GM19395 (cell line): ENCODE data around the gene PARD3.

ENCODE experiments used
- ATAC-seq: cut with Tn5 transposase; IDR thresholded peaks from one replicate; pipeline ENCODE4 v1.9.1; 2021; ENCODE audit warnings: mild to moderate bottlenecking, moderate library complexity; ENCODE audit not compliant: unreplicated experiment

PARD3 gene

GRCh38 chr10:34333513-34333912, 481.6 kb downstream of the PARD3 start:
- no peak for ATAC-seq

GRCh38 chr10:34327184-34327583, 487.9 kb downstream of the PARD3 start:
- ATAC-seq, result no peak

DNA sequence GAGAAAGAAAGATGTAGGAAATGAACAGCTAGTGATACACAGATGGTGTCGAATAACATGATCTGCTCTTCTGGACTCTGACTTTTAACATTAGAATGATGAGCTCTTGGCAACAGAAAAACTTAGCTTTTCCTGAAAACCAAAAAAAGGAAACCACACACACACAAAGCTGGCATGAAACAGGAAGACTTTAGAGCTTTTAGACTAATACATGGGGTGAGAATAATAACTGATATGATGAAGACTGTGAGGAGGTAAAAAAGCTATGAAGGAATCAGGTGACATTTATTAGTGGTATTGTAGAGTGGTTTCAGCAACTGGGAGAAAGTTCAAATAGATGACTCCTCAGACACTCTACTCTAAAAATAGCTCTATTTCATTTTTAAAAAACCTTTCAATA, 491.9 kb downstream of the PARD3 start:
- ATAC-seq, result no peak

GRCh38 chr10:34320265-34320664, 494.8 kb downstream of the PARD3 start:
- no peak for ATAC-seq

DNA sequence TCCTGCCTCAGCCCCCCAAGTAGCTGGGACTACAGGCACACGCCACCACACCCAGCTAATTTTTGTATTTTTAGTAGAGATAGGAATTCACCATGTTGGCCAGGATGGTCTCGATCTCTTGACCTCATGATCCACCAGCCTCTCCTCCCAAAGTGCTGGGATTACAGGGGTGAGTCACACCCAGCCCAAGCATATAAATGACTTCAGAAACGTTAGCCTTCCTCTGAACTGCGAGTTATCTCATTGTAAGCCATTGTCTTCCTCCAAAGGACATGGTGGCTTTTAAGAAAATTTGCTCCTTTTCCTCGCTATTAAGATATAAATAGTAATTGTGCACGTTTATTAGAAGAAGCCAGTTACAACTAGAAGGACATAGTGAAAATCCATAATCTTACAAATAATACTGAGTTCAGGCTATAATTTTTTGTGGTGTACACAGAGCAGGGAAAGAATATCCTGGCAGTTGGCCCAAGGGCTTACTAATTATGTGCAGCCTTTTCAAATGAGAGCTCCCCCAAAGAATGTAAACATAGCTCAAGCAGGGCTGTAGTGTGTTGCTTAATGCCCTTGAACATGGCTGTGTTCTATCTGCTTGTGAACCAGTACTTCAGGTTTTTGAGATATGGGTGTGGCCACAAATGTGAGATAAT, 495.8 kb downstream of the PARD3 start:
- ATAC-seq, result no peak

DNA sequence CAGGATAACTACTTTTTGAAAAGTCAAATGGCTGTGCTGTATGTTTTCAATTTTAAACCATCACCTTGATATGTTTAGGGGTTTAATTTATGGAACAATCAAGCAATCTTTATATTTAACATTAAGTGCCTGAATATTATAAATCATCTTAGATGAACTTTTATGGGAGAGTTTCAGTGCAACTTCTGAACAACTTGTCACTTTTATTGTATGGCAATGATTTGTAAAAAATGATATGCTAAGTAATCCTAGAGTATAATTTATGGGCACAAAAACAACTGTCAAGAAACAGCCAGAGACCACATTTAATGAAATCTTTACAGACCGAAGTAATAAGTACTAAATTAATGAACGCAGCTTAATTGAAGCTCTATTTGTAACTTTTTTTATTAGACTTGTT, 498.9 kb downstream of the PARD3 start:
- no peak for ATAC-seq

DNA sequence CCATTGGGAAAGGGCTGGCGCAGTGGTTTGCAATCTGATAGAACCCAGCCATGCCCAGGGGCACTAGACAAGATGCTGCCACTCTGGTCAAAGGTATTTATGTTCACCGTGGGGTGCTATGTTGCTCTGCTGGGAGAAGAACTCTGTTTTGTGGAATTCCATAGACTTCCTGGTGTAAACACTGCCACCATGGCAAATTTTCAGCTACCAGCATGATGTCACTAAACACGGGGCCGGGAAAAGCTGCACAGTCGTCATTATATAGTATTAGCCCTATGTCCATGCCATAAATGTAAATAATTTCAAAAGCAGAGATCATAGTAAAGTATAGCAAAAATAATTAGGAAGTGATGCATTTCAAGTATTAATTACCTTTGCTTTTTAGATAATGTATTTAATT, 500.6 kb downstream of the PARD3 start:
- no peak for ATAC-seq

- no peak for ATAC-seq
These were observed 501.2 kb downstream of the PARD3 start for GRCh38 chr10:34313888-34314287.

- no peak for ATAC-seq
These were observed 501.7 kb downstream of the PARD3 start for GRCh38 chr10:34313353-34313752.

DNA sequence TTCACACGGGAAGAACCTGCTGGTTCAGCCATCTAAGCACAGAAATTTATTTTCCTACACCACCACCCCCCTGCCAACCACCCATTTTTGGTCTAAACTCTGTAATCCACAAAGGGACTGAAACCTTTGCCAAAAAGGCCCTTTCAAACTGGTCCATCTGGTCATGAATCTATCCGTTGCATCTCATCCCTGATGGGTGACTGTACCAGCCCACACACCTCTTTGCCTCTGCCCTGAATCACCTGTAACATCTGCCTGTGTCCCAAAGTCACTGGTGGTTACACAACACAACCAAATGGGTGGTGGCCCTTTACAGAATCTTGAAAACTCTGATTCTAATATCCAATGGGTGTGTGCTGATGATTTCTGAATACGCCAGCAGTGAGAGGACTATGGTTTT, 503.4 kb downstream of the PARD3 start:
- no peak for ATAC-seq

DNA sequence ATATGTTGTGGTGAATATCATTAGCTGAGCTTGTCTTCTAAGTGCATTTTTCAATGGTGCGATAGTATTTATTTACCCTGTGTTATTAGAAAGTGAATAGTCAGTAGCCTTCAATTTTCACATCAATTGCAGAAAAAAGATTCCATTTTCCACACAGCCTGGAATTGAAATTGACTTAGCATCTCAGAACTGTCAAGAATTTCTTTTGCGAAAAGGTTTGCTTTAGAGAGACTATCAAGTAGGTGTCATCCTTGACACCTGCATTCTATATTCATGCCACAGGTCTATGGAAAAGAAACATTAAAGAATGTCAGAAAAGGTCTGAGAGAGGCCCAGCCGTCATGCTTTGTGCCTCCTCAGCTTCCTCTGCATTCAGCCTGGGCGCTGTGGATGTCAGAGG, 504.9 kb downstream of the PARD3 start:
- no peak for ATAC-seq

DNA sequence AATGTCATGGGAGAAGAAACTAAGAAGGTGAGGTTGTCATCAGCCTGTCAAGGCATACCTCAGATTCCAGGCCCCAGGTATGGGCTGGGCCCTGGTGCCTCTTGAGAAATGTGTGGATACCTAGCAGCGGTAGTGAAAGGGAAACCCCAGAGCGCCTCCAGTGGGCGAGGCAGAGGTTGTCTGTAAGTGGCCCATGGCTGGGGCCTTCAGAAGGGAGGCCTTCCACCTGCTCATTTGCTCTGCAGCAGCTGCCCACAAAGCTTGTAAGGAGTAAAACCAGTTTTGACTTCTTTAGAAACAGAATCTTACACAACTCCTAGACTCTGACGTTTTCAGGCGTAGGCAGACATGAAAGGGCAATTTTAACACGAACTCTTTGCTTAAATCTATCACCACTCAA, 509.9 kb downstream of the PARD3 start:
- peak; percentile 94 for ATAC-seq

- ATAC-seq, result no peak
These were observed 512.1 kb downstream of the PARD3 start for GRCh38 chr10:34303022-34303421.

DNA sequence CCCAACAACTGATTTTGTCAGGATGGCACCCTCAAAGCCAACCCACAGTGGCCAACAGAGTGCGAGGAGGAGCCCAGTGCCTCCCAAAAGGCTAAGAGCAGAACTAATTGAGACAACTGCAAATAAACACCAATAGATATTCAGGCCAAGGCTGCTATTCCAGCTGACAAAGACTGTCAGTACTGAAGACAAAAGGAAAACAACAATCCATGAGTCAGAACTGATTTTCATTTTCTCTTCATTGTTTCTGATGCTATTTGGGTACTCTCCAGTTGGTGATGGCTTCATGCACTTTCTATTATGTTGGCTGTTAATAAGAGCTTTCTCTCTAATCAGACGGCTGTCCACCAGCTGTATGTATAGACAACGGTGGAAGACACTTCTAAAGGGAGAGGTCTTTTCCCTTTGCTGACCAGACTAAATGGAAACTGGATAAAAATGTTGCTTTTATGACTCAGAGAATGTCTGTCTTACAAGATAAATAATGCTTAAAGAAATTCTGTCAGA, 515.9 kb downstream of the PARD3 start:
- ATAC-seq, result no peak

DNA sequence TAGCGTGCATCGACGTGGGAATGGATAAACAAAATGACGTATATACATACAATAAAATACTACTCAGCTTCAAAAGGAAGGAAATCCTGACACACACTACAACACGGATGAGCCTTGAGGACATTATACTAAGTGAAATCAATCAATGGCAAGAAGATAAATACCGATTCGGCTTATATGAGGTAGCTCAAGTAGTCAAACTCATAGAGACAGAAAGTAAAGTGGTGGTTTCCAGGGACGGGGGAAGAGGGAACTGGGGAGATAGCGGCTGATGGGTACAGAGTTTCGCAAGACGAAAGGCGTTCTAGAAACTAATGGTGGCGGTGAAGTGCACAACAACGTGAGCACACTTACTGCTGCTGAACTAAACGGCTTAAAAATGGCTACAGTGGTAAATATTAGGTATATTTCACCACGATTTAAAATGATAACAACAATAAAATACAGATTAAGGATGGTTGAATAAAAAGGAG, 516.7 kb downstream of the PARD3 start:
- ATAC-seq, result no peak

- no peak for ATAC-seq
These were observed 517.4 kb downstream of the PARD3 start for GRCh38 chr10:34297541-34298345.

DNA sequence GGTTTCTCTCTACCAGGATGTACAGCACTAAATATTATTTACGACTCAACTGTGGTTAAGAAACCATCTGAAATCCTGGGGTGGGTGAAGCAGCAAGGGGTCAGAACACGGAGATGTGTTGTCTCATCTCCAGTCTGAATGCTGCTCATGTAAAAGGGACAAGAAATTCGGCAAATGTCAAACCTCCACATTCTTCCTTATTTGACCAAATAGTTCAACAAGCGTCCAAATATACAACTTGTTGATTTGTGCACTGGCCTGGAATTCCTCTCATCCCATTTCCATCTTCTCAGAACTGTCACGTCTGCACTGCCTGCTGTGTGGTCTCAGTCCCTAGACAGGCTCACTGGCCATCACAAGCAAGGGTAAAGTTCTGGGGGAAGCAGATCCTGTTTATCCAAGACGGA, 520.0 kb downstream of the PARD3 start:
- no peak for ATAC-seq

- ATAC-seq, result no peak
These were observed 521.0 kb downstream of the PARD3 start for GRCh38 chr10:34294137-34294536.

DNA sequence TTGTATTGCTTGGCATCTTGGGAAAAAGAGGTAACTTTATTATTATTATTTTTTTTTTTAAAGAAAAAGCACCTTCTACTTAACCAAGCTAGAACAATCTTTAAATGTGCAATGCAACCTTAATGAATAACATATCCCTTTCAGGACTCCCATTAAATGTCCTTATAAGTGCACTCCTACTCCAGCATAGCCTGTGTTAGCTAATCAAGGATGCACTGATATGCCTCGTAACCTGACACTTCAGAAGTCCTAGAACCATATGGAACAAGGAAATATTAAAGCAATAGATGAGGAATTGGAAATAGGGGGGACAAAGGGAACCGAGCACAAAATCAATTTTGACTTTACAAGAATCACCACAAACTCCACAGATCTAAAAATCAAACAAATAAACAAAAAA, 522.4 kb downstream of the PARD3 start:
- ATAC-seq, result no peak

GRCh38 chr10:34292194-34292565, 522.9 kb downstream of the PARD3 start:
- ATAC-seq, result no peak

GRCh38 chr10:34291466-34292193, 523.5 kb downstream of the PARD3 start:
- peak; percentile 88 for ATAC-seq
